GM18867 (cell line): ENCODE measurements around the gene POC1B.
A peak's percentile ranks its signal among the peaks of the same experiment; 100 is the strongest.
"Not testable (repeated sequence)": the region's sequence is repeated elsewhere in the genome, so short reads cannot be mapped to it uniquely, and the experiment has no call there.

Source experiments
- ATAC-seq: cut with Tn5 transposase; IDR thresholded peaks from one replicate; pipeline ENCODE4 v1.9.1; 2021; ENCODE audit warnings: mild to moderate bottlenecking, moderate library complexity; ENCODE audit not compliant: unreplicated experiment

POC1B gene

DNA sequence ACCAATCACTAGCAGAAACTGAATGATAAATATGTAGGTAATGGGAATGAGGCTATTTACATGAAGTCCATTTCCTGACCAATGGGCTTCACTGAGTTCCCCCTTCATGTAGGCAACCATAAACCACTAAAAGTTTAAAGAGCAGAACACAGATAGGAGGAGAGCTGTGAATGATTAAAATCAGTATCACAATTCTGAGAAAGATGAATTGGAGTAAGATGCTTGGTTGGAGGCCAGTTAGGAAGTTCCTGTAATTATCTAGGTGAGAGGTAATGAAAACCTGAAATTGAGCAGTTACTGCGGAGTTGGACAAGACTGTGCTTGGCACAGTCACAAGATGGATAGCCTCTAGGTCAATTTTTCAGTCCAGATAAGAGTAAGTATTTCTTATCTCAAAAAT lies 57.8 kb downstream of the POC1B start:
- ATAC-seq, result no peak

DNA sequence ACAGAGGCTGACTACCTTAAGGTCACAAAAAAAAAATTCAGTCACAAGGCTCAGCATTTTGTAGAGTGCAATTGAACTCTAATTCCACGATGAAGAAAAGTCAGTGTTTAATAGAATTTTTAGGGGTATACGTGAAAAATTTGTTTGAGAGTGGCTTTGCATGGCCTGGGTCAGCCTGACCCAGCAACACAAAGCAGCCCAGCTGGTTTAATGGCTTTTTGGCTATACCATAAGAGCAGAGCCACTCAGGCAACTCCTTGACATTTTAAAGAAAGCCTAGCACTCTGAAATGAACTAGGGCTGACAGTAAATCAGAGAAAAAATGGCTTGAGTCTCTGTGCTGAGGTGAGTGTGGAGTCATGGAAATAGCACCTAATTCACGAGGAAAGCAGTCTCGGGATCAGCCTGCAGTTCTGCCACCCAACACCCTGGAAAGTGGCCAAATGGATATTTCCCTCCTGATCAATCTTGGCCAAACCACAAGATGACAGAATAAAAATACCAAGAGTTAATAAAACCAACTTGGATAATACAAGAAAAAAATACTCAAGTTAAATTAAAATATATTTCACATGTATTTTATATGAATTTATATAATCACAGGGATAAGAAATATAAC lies 60.8 kb downstream of the POC1B start:
- no peak for ATAC-seq

DNA sequence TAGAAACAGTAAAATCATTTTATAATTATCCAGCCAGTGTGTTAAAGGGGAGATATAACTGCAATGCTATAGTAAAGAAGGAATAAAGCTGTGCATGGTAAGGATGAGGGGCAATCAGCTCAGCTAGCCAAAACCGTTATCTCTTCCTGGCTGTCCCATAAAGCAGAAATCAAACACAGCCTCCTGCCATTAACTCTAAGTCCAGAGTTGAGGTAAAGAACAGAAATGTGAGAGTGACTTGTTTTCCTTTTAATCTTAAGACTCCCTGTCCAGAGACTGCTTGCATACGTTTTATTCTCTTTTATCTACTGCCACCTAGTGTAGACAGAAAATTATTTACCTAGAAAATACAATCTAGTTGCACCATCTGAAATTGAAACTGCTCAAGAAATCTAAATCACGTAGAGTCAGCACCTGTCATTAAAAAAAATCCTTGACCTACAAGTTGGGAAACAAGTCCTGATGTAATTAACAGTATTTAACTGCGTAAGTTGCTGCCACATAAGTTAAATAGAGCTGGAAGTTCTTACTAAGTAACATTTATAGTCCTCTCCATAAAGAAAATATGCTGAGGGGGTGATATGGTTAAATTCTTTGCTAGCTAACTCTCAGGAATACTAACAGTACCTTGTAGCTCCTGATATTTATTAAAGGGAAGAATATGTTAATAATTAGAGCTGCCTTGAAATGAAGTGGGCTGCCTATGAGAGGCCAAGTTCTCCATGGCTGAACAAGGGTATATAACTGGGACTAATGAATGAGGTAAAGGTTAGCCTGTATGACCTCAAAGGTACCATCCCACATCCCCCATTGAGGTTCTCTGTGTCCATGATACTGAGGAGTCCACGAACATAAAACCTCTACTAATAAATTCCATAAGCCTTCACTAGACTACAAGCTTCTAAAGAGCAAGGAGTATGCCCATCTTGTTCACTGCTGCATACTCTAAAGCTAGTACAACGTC lies 63.9 kb downstream of the POC1B start:
- ATAC-seq, result peak; percentile 95

DNA sequence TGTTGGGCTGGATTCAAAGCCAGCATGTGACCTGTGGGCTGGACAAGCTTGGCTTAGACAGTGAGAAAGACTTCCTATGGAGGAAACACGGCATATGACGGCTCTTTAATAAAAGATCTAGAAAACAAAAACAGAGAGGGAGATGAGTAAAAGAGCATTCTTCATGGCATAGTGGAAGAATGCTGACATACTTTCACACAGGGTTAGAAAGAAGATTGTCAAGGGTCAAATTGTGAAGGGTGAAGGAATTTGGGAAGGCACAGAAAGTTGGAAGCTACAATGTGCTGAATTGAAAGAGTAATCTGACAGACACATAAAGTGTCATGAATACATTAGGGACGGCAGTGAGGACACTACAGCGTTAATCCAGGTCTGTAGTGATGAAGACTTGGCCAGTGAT lies 64.7 kb downstream of the POC1B start:
- peak; percentile 10 for ATAC-seq

DNA sequence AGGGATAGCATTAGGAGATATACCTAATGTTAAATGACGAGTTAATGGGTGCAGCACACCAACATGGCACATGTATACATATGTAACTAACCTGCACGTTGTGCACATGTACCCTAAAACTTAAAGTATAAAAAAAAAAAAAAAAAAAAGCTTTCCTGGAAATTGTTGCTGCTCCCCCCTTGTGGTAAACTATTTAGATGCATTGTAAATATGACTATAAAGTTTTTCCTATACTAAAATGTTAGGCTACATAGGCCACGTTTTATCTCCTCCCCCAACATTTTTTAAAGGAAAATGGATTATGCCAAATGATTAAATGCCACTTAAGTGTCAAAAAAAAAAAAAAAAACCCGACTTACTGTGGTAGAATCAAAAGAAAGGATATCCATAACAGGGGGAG lies 66.6 kb downstream of the POC1B start:
- not testable (repeated sequence) for ATAC-seq

DNA sequence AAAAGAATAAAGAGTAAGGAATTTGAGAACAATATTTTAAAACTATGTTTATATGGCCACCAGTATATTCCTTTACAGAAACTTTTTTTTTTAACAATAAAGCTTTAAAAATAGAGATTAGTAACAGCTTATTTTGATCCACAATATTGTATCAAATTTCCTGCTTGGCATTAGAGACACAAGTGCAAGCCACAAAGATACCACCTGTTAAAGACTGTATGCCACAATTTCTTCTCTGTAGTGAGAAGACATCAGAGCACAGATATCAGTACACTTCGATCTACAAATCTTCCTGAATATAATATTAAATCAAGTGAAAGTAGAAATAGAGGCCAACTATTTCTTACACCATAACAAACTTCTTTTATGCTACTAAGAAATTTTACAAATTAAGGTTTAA lies 69.3 kb downstream of the POC1B start:
- no peak for ATAC-seq

DNA sequence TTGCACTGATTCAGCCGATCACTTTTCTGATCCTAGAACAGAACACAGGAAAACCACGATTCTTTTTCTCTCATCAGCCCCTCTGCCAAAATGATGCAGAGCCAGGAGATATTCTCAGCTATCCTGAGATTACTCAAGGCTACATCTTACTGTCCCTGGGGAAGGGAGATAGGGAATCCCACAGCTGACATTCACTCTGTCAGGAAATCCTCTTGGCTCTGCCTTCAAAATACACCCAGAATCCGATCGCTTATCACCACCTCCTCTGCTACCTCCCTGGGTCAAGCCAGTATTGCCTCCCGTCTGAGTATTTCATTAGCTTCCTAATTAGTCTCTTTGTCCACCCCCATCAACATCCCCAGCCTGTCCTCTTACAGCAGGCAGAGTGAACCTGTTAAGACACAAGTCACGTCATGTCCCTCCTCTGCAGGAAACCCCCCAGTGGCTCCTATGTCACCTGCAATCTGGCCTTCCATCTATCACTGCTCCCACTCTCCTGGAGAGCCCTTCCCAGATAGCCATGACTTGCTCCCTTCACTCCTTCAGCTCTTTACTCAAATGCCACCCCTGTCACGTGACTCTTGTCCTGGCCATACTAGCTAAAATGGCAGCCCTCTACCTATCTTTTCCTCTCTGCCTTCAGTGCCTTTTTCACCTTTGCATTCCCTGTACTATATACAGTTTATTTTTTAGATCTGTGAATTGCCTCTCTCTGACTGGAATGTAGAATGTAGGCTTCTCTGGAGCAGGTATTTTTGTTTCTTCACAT lies 71.6 kb downstream of the POC1B start:
- no peak for ATAC-seq

DNA sequence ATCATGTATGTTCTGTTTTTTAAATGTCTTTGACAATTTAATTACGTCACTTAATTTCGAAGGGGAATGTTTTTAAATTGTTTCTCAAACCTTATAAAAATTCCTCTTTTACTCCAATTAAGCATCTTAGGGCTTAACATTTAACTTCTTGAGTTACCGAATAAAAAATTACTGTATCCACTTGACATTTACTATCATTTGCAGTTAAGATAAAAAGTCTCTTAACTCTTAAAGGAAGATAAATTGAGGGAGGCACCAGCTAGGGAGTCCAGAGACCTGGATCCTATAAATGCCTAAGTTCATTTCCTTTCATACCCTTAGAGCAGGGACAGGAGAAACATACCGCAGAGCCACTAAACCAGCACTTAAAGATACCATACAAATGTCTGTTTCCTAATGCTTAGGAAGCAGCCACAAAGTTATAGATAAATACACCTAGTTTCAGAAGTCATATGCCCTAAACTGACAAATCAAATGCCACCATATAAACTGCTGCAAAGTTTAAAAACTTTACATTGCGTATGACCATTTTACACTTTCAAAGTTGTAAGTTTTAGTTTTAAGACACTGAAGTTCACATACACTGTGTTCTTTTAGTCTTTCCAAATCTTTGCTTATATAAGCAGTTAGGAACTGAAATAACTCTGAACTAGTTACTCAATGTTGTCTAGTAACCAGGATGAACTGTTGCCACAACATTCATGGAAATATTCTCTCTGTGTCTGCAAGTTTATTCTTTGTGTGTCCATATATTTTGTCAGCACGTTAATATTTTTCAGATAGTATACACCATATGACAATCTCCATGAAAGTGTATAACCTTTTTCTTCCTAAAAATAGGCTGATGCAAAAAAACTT lies 72.5 kb downstream of the POC1B start:
- no peak for ATAC-seq

DNA sequence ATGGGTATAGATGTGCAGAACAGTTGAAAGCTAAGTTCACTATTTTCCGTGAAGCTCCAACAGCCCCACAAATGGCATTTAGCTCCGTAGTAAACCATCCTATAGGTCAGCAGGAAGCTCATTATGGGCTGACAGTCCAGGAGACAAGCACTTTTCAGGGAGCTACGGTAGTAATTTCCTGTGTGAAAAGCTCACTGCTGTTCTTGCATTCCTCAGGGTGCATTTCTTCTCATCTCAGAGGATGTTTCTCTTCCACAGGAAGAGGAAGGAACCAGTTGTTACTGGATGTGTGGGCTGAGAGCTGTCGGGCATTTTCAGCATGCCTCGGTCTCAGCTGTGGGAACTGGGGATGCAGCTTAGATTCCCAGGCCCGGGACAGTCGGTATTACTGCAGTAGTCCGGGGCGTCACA lies 74.0 kb downstream of the POC1B start:
- no peak for ATAC-seq

DNA sequence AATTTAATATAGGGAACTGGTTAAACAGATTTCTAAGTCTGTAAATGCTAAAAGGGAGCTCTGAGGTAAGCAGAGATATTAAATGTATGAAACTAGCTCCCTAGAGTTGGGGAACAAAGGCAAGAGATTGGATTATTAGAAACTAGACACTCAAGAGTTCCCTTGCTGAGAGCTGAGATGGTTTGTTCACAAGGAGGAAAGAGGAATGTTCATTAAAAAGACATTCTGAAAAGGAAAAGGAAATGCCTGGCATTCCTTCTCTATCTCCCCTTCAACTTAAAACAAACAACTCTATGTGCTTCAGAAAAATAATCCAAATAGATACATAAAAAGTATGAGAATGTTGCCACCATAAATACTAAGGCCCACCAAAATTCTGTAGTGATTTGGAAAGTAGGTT lies 74.9 kb downstream of the POC1B start:
- ATAC-seq, result no peak

DNA sequence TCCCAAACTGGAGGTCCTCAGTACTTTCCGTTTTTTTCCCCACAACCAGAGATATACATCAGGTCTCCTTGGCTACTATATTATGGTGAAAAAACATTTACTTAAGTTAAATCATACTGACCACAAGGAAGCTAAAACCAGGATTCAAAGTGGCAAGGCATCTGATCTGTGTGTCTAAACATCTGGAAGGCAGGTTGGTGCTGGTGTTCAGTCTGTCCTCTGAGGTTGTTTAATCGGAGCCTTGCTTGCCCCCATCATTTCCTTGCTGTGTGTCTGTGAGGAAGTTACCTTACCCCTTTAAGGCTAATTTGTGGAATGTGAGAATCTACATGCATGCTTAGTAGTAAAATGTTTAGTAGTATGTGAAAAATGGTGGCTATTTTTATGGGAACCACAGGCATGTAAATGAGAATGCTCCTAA lies 76.9 kb downstream of the POC1B start:
- no peak for ATAC-seq

DNA sequence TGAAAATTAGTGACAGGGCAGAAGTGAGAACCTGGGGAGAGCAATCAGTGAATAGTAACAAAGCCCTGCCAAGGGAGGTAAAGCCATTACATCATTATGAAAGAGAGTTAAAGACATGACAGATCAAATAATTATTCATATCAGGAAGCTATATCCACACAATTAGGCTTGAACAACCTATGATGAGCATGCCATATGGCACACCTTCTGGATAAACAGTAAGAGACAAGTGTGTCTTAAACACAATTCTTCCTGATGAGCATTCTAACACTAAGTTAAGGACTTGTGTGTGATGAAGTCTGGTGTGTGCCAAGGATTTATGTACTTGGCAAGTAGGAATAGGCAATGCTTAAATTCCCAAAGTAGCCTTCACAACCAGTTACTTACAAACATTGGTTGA lies 77.3 kb downstream of the POC1B start:
- no peak for ATAC-seq

DNA sequence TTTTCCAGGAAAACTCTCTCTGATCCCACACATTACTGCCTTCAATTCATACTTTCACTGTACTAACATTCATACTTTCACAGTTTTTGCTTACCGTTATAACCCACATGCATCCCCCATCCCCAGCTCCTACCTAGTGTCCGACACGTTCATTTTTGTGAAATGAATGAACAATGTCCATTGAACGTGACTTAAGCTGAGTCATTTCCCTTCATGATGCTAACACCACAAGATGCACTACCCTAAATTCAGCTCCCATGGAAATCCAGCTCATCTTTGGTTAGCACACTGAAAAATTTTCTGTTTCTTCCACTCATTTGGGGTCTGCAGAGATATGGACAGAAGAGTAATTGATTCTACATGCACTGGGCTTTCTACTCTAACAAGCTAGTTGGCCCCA lies 85.9 kb downstream of the POC1B start:
- ATAC-seq, result no peak

DNA sequence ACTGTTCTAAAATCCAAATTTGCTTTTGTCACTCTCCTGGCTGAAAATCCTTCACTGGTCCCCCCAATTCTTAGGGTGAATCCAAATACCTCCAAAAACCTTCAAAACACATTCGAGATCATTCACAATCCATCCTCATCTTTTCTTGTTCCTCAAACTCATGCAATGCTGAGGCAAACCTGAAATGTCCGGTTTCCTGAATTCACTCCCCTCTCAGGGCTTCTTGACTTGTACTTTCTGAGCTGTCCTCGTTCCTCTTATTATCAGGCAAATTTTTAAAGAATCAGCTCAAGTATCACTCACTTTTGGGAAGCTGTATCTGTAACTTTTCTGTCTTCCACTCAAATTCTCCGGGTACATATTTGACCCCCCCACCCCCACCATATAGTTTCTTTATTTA lies 88.6 kb downstream of the POC1B start:
- no peak for ATAC-seq

DNA sequence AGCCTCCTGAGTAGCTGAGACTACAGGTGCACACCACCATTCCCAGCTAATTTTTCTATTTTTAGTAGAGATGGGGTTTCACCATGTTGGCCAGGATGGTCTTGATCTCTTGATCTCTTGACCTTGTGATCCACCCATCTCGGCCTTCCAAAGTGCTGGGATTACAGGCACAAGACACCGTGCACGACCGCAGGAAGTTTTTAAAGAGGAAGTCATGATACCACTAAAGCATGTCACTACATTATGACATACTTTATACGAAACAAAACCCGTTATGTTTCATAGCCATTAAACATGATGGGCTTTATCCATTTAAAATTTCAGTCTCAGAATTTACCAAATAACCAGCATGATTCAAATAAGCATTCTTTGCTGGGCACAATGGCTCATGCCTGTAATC lies 89.8 kb downstream of the POC1B start:
- no peak for ATAC-seq

DNA sequence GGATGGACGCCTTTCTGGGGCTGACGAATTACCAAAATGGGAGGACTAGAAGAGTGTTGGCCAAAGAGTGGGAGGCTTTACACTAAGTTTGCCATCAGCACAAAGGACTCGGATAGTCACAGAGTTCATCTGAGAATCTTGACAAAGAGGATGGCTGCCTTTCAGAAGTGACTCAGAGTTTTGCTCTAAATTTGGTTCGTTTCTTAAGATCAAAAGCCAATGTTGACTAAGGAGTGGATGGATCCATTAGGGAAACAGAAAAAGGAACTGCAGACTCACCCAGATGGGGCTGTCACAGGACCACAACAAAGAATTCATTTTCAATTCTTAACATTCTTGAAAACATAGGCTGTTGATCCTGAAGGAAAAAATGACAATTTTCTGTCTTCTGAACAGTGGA lies 92.2 kb downstream of the POC1B start:
- ATAC-seq, result no peak

DNA sequence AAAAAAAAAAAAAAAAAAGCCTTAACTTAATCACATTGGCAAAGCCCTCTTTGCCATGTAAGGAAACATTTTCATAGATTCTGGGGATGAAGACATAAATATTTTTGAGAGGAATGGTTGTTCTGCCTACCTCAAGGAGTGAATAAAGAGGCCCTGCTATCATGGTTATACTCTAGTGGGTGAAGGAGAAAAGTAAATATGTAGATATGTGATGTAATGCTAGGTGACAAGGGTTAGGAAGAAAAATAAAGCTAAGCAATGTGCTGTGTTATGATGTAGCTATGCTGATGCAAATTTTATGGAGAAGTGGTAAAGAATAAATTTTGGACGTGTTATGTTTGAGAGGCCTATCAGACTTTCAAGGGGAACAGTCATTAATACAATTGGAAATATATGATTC lies 93.5 kb downstream of the POC1B start:
- ATAC-seq, result no peak

DNA sequence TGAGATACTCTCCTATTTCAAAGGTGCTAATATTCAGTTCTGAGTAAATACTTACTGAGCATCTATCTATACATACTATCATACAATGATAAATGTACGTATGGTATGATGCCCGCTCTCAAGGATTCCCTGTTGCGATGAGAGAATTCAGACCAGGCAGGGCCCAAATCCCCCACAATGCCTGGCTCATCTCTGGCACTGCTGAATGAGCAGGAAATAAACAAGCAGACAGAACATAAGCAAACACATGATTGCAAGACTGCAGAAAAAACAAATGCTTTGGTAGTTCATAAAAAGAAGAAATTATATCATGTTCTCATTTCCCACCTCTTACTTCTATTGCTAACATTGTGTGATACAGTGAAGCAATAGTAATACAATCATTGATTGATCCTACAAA lies 96.3 kb downstream of the POC1B start:
- ATAC-seq, result no peak

DNA sequence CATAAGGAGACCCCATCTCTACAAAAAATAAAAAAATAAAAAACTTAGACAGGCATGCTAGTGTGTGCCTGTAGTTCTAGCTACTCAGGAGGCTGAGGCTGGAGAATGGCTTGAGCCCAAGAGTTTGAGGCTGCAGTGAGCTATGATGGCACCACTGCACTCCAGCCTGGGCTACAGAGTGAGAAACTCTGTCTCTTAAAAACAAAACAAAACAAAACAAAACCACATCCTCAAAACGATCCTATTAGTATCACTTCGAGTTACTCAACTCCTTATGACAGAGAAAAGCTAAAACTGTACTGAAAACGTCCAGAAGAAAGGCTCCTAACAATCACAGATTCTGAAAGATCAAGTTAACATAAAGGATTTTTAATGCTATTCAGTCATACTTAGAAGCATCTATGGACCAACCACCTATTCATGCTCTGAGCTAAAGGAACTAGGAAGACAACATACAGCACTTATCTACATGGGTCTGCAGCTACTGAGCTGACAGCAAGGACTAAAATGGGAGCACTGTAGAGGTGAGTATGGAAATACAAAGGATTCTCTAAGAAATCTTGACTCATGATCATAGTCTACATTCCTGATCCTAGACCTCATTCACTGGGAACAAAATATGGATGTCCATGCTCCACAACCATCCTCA lies 98.2 kb downstream of the POC1B start:
- ATAC-seq, result peak; percentile 98

DNA sequence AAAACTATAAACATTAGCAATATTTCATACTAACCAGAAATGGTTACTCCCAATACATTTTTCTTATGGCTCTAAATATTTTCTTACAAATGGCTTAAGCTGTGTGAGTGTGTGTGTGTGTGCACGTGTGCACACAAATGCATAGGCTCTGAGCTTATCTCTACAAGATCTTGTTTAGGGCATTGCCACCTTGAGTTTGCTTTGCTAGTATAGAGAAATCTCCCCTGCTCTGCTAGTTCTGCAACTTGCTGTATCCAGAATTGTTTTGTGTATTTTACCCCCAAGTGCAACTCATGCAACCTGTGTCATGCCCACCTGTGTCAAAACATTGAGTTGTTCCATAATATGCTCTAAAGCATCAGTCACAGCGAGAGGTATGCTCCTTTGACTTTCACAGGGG lies 101.0 kb downstream of the POC1B start:
- no peak for ATAC-seq
